ENCODE results near the gene SIN3A.

GRCh38 chr15:75389791-75390382, 61.6 kb downstream of the SIN3A start:
- TF ChIP-seq CTCF (conservative IDR thresholded peaks at IDR 0.05 in 1 of 2, IDR thresholded peaks at IDR 0.05 in 1 of 2; ENCODE audit: low read depth in 1 of 2, low read length in 2 of 2) (no peak), EZH2 (IDR thresholded peaks at IDR 0.05; ENCODE audit: low read length, missing control alignments) (no peak)
